RKO (cell line): ENCODE data around the gene HSD17B12.

Experiments used
- DNase-seq: peaks from one replicate; pipeline ENCODE4 v3.0.0-alpha.2; 2016; ENCODE audit warnings: low spot score

Gene HSD17B12

DNA sequence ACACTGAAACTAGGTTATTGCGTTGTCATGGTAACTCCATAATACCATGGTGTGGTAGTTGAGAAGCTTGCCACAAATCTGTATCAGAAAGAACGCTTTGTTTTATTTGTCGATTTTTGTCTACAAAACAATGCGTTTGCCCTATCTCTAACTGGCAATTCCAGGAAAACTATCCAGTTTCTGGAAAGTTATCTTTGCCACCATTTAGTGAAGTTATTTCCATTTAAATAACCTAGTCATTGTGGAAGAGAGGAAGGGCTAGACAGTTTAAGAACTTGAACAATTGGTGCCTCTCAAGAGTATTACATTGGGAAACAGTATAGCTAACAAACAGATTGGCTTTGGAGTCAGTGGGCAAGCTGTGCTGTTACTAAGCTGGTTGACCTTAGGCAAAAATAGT is 7.9 kb downstream of the HSD17B12 start:
- DNase-seq, result no peak

DNA sequence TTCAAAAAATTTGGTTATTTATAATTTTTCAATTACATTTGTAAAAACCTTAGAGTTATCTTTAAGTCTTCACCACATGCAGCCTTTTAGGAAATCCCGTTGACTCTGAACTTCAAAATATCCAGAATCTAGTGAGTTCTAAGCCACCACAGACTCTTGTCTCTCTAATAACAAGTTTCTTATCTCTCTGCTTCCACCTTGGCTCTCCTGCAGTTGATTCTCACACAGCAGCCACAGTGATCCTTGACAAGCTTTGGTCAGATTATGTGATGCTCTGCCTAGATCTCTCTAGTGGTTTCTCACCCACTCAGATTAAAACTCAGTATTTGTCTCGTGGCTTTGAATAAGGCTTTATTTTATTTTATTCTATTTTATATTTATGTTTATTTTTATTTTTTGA is 8.6 kb downstream of the HSD17B12 start:
- DNase-seq, result no peak

DNA sequence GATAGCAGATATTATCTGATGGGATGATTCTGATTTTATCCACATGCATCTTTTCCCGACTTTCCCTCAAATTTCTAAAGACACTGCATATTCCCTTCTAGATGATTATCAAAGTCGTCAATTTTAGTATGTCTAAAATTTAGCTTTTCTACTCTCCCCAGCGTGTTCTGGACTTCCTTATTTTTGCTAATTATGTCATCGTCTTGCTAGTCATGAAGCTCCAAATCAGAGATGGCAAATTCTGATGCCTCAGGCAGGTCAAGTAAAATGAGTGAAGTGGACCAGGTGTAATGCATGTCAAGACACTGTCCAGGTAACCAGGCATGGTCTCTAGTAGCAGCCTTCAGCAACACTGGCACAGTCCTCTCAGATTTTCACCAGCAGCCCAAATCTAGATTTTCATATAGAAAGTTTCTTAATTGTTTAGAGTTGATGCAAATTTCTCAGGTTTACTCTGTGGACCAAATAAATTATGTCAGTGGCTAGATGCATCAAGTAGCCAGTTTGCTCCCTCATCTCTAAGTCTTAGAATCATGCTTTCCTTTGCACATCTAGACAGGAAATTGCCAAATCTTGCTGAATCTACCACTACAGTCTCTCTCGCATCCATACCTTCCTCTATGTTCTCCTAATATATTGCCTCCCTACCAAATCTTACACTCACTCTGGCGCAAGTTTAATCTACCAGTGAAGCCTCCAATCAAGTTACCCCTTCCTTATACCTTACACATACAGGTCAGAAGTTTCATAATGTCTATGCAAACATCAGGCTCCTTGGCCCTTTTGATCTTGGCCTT is 10.6 kb downstream of the HSD17B12 start:
- DNase-seq, result no peak

DNA sequence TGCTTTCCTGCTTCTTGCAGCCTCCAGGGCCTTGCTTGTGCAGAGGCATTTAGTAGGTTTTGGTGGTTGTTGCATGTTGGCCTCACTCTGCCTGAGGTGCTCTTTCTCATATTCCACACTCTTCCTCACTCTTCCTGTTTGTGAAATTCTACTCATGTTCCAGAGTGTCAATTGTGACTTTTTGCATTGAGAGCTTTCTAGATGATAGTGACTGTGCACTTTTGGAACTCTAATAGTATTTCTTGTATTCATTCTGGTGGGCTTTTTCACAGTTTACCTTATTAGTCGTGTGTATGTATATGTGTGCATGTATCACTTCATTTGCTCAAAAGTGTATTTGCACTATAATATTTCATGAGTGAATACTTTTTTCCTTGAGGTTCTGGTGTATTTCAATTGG is 11.3 kb downstream of the HSD17B12 start:
- DNase-seq, result no peak

DNA sequence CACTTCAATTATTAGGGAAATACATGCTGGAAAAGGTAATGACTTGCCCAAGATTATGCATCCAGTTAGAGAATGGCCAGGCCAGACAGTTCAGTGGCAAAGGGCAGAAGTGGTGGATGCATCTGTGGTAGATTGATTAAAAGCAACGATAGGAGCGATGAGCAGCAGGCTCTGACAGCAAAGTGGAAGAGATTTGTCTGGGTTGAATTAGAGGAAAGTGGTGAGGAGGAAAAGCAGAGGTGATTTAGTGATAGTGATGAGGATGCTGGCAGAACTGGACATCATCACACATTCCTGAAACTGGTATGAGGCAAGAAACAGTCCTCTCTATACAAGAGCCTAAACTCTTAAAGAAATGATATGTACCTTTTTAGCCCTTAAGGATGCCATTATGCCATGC is 12.5 kb downstream of the HSD17B12 start:
- no peak for DNase-seq

DNA sequence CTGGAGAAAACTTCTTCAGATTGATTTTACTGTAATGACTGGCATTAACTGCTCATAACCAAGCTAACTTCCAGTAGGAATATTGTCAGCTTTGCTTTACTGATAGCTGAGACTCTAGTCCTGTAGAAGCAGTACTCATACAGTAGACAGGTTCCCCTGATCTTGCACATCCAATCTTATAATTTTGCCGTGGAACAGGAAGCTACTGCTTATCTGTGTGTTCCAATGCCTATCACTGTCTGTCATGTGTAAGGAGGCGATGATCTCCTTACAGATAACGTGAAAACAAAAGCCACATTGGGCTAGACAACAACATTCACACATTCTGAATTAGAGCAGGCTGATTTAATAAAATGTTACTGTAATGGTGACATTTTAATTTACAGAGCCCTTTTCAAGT is 13.2 kb downstream of the HSD17B12 start:
- DNase-seq, result no peak

DNA sequence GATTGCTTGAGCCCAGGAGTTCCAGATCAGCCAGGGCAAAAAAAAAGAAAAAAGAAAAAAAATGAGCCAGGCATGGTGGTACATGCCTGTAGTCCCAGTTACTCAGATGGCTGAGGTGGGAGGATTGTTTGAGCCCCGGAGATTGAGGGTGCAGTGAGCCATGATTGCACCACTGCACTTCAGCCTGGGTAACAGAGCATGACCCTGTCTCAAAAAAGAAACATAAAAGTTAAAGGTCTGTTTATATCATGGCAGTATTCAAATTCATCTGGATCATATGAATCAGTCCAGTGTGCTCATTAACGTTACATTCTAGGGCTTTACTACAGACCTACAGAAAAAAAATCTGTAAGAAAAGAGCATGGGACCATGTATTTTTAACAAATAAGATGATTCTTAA is 13.9 kb downstream of the HSD17B12 start:
- DNase-seq, result no peak

DNA sequence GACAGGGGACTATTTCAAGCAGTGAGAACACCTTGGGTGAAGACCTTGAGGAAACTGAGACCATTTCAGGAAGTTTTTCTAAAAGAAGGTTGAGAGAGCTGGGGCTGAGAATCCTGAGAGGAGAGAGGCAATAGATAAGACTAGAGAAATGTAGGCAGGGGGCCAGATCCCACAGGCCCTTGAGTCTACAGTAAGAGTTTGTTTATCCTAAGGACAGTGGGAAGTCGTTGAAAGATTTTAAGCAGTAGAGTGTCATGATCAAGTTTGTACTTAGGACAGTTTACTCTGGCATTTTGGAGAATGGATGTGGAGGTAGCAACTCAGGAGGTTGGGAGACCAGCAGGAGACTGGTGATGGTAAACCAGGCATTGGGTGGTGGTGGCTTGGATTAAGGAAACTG is 17.1 kb downstream of the HSD17B12 start:
- no peak for DNase-seq

DNA sequence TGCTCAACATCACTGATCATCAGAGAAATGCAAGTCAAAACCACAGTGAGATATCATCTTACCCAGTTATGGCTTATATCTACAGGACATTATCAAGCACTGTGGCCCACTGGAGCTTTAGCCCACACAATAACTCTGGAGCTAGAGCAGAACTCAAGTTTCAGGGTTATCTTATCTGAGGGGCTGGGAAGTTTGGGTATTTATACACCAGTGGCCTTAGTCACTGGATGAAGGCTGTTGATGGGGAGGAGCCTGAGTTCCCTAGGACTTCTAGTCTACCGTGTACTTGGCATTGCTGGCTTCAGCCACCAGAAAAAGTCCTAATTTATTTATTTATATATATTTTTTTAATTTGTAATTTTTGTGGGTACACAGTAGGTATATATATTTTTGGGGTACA is 19.3 kb downstream of the HSD17B12 start:
- no peak for DNase-seq

DNA sequence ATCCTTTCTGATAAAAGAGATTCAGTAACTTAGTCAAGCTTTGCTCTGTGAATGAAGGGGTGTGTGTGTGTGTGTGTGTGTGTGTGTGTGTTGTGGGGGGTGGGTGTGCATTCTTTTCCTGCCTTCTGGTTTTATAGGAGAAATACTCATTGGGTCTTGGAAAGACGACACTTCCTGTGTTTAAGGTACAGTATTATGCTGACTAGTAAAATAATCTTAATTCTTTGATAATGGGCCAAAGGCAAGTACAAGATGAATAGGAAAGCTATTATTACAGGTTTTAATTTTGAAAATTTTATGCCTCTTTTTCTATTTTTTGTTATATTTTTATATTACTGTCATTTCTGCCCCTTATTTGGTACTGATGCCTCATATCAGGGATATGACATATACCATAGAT is 26.1 kb downstream of the HSD17B12 start:
- DNase-seq, result no peak

DNA sequence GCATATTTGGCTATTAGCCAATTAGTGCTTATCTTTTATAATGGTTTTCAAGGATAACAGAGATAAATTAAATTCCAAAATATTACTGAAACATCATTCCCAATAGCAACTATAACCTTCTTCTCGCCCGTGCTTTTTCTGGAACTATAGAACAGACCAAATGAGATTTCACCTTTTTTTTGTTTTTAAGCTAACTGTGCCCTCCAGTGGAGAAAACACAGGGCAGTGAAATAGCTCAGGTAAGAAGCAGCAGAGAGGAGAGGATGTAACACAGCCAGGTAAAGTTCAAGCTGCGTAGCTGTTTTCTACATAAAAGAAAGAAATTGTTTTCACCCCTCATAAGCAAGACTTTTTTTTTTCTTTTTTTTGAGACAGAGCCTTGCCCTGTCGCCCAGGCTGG is 28.2 kb downstream of the HSD17B12 start:
- no peak for DNase-seq

DNA sequence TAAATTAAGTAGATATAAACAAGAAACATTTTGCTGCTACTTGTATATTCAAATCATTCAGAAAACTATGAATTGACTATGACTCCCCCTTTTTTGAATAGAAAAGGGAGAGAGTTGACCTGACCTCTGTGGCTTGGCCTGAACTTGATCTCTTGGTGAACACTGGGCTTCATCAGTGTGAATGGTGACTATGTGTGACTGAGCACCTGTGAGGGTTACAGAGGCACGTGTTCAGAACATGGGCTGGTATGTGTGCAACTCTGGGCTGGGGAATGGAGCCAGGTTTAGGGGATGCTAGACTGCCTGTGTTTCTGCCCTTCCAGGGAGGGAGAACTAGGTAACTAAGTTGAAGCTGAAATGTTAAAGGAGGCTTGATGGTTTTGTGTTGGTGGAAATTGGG is 29.2 kb downstream of the HSD17B12 start:
- DNase-seq, result no peak

DNA sequence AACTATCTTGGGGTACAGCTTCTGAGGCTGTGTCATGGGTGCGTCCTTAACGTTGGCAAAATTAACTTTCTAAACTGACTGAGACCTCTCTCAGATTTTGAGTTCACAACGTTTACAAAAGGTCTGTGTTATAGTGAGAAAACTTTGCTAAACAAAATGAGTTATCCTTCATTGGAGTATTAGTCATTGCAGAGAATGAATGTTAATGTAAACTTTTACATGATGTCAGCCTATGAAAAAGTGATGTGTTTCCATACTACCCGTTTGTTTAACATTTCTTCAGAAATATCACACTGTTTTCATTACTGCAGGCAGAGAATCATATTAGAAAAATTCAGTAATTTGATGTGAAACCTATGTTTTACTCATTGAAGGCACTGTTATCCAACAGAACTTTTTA is 32.1 kb downstream of the HSD17B12 start:
- DNase-seq, result no peak

DNA sequence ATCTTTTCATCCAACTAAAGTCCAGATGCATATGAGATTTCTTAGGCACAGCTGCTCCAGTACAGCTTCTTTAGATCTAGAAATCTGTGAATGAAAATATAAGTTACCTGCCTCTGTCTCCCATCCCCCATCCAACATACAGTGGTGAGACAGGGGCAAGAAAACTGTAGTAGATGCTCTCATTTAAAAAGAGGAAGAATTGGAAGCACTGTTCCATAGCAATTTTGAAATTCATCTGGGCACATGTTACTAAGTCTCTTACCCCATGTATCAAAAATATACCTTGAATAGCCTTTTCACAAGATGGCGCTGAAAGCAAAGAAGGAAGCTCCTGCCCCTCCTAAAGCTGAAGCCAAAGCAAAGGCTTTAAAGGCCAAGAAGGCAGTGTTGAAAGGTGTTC is 37.8 kb downstream of the HSD17B12 start:
- no peak for DNase-seq

DNA sequence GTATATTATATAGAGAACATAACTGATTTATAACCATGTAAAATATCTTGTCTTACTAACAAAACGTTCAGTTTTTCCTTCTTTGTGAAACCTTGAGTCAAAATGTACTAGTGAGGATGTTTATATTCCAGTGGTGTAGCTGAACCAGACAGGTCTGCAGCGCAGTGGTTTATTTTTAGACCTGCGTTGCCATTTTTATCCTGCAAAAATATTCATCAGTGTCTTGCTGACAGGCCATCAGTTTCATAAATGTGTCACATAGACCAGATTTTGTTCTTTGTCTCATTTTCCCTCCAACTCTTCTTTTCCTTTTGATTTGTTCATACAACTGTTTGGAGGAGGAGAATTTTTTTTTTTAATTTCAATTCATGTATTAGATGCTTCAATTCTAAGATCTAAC is 43.1 kb downstream of the HSD17B12 start:
- no peak for DNase-seq

DNA sequence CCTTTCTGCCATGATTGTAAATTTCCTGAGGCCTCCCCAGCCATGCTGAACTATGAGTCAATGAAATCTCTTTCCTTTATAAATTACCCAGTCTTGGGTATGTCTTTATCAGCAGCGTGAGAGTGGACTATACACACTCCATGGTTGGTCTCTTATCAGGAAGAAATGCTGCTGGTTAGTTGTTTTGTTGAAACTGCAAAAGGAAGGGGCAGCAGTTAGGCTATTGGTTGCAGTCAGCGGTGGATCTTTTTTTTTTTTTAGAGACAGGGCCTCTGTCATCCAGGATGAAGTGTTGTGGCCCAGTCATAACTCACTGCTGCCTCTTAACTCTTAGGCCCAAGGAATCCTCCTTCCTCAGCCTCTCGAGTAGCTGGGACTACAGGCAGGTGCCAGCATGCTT is 51.7 kb downstream of the HSD17B12 start:
- no peak for DNase-seq

DNA sequence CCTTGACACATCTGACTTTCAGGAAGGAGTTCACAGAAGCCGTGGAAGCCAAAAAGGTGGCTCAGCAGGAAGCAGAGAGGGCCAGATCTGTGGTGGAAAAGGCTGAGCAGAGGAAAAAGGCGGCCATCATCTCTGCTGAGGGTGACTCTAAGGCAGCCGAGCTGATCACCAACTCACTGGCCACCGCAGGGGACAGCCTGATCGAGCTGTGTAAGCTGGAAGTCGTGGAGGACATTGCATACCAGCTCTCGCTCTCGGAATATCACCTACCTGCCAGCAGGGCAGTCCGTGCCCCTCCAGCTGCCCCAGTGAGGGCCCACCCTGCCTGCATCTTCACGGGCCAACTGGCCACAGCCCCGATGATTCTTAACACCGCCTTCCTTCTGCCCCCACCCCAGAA is 53.7 kb downstream of the HSD17B12 start:
- no peak for DNase-seq

DNA sequence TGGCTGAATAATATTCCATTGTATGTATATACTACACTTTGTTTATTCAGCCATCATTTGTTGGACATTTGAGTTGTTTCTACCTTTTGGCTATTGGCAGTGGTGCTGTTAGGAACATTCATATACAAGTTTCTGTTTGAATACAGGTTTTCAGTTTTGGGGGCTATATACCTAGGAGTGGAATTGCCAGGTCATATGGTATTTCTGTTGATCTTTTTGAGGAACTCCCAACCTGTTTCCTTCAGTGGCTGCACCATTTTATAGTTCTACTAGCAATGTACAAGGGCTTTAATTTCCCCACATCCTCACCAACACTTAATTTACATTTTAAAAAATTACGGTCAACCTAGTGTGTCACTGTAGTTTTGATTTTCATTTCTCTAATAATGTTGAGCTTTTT is 54.6 kb downstream of the HSD17B12 start:
- no peak for DNase-seq

DNA sequence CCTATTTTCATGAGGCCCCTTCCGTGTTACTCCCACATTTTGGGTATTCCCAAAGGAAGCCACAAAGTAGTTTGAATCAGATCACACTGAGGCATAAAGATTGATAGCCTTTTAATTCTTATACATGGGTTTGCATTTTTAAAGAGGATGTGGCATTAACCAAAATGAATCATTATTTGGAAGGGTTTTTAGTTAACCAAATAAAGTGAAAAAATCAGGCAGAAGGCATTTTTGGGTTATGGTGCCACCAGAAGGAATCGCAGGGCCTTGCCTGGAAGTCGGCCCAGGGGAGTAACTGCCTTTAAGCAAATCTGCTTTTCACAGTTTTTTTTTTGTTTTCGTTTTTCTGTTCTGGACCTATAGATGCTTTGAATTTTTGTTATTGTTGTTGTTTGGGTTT is 55.4 kb downstream of the HSD17B12 start:
- DNase-seq, result no peak

DNA sequence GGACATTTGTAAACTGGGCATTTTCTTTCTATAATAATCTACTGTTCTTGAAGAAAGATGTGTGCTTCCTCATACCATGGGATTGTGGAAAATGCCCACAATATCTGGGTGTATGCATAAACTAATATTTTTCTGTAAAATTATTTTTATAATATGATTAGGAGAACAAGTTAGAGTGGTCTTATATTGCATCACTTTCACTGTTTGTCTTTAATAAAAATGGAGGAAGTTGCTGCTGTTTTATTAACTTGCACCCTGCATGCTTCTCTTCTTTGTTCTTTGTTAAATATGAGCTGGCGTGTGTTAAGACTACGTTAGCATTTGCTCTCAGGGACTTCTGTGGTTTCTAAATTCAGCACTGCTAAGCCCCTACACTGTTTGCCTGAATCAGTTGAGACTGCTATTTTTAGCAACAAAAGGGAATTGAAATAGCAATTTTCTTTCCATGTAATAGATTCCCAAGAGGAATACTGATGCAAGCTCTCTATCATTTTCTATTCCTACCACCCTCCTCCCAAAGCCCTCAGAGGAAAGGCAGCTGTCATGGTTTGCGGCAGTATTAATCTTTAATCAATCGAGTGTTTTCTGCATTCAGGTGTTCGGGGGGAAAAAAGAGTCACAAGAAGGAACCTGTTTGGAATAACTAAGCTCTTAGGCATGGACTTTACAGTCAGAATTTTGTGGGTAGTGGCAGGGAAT is 56.1 kb downstream of the HSD17B12 start:
- DNase-seq, result no peak

DNA sequence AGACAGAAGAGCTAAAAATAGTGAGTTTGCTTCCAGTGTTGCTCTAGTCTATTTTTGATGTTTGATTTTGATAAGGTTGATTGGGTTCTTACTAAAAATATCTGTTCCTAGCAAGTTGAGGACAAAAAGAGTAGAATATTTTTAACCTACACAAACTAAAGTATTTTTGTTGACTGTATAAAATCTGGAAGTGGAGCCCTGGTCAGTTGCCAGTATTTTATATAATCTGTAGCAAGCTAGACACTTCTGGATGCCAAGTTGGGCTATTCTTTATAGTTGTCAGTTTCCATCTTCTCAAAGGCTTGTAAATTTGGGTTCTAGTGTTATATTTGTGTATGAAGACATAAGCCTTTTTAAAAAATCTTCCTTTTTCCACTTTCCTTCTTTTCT is 56.7 kb downstream of the HSD17B12 start:
- no peak for DNase-seq

DNA sequence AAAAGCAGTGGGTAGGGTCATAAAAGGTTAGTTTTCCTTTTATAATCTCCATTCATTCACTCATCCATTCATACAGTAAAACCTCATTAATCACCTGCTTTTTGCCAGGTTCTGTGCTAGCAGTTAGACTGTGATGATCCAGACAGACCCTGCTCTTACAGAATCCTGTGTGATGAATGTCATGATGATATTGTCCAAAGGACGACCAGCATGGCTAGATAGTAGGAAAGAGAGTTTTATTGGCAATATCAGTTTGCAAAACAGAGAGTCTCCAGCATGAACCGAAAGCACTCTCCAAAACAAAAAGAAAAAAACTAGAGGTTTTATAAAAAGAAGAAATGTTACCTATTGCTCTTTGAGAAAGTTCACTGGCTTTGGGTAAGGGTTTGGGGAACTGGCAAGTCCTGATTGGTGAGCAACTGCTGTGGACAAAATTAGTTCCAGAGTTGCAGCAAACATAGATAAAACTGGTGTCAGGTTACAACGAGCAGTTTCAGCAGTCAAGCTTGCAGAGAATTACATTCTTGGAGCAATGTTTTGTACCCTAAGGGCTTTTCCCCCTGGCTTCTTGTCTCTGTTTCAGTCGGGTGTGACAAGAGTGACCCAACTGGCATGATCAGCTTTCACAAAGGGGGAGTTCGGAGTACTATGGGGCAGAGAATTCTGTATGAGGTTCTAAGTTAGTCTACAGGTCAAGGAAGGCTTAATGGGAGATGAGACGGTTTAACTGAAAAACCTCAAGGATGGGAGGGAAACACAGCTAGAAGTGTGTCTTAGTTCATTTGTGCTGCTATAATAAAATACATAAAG is 58.3 kb downstream of the HSD17B12 start:
- DNase-seq, result no peak

DNA sequence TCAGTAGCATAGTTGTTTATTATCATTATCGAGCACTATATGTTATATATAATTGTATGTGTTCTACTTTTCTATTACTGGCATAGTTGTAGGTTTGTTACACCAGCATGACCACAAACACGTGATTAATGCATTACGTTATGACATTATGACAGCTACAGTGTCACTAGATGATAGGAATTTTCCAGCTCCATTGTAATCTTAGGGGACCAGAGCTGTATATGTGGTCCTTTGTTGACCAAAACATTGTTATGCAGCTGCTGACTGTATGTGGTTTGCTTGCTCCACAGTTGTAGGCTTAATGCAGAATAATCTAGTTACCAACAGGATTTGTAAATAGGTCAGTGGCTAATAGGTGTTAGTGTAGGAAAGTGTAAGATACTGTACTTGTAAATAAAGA is 66.1 kb downstream of the HSD17B12 start:
- DNase-seq, result no peak
